ENCODE measurements around the gene HDAC4. TPM values are rescaled to one million over a fixed set of nuclear protein-coding genes. Genes with fewer than 3 reads are reported as not detected.

HDAC4 gene
- polyA plus RNA-seq, 2 of the 4 experiments (the other 2 are of a cell fraction): 8.6 to 10.4 TPM

GRCh38 chr2:239047420-239047819 is 353.4 kb downstream of the HDAC4 start:
- no peak for DNase-seq (ENCODE audit: low read depth in 1 of 2, low spot score in 1 of 2)
- H3K4me3 ChIP-seq: no peak overlapping the region
- no peak overlapping the region for H3K27ac ChIP-seq
- ATAC-seq: no peak
- ChIA-PET CTCF (no interaction called here), POLR2A (no interaction called here)
- no peak overlapping the region for H3K4me2 ChIP-seq
- H3K4me1 ChIP-seq: no peaks in the 10 kb centered on the region
- H3K9me3 ChIP-seq: no peaks in the 10 kb centered on the region
- WGBS (ENCODE audit: missing lambda C conversion rate): 93% methylated on average over 7 of the region's 8 CpGs
- no peak for TF ChIP-seq BHLHE40 (IDR thresholded peaks at IDR 0.05; ENCODE audit: low read depth, low read length)
- no peak for TF ChIP-seq ZFP36 (IDR thresholded peaks at IDR 0.05; ENCODE audit: borderline replicate concordance, partially characterized antibody)
- TF ChIP-seq, protein P1, sequence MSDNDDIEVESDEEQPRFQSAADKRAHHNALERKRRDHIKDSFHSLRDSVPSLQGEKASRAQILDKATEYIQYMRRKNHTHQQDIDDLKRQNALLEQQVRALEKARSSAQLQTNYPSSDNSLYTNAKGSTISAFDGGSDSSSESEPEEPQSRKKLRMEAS (IDR thresholded peaks at IDR 0.05): no peak
- no peak for TF ChIP-seq FOXS1 (CRISPR knock-in tag; IDR thresholded peaks at IDR 0.05)
- FAIRE-seq: no peak

GRCh38 chr2:239046822-239047221 is 354.0 kb downstream of the HDAC4 start:
- FAIRE-seq (no peak), DNase-seq (ENCODE audit: low read depth in 1 of 2, low spot score in 1 of 2) (no peak), ATAC-seq (no peak)
- POLR2A ChIA-PET: no interaction called here
- CTCF ChIA-PET: interaction anchor here (1.0 kb wide), 1 partner anchor 29 kb away, joined by 3 read pairs; no protein-coding TSS in a partner anchor
- no peak overlapping the region for H3K4me2 ChIP-seq
- no peaks in the 10 kb centered on the region for H3K4me1 ChIP-seq
- no peak overlapping the region for H3K4me3 ChIP-seq
- H3K27ac ChIP-seq: no peak overlapping the region
- H3K9me3 ChIP-seq: no peaks in the 10 kb centered on the region
- TF ChIP-seq EHMT2 (IDR thresholded peaks at IDR 0.05; ENCODE audit: low read depth): no peak
- TF ChIP-seq NFE2L2 (conservative IDR thresholded peaks at IDR 0.05; ENCODE audit: low read length): no peak
- no peak for TF ChIP-seq HOXB13 (CRISPR knock-in tag; IDR thresholded peaks at IDR 0.05; ENCODE audit: low read depth)
- TF ChIP-seq BHLHE40 (IDR thresholded peaks at IDR 0.05; ENCODE audit: low read depth, low read length): no peak
- no peak for TF ChIP-seq NPAS2 (CRISPR knock-in tag; IDR thresholded peaks at IDR 0.05; ENCODE audit: borderline replicate concordance)
- TF ChIP-seq TFCP2L1 (CRISPR knock-in tag; IDR thresholded peaks at IDR 0.05): no peak
- no peak for TF ChIP-seq CTCF (IDR thresholded peaks at IDR 0.05)
- no peak for TF ChIP-seq HMGXB4 (CRISPR knock-in tag; IDR thresholded peaks at IDR 0.05; ENCODE audit: borderline replicate concordance)
- no peak for TF ChIP-seq EHF (CRISPR knock-in tag; IDR thresholded peaks at IDR 0.05)
- no peak for TF ChIP-seq CEBPB (IDR thresholded peaks at IDR 0.05)
- WGBS (ENCODE audit: missing lambda C conversion rate): 84% methylated on average over 9 of the region's 9 CpGs

- FAIRE-seq (no peak), ATAC-seq (no peak), DNase-seq (ENCODE audit: low read depth in 1 of 2, low spot score in 1 of 2) (no peak)
- ChIA-PET CTCF (interaction anchor here (0.6 to 2.1 kb wide), 3 partner anchors 8 to 1099 kb away, joined by 3 to 6 read pairs (median 5); no protein-coding TSS in a partner anchor), POLR2A (no interaction called here)
- Histone ChIP-seq H3K4me2 (no peak overlapping the region), H3K9me3 (no peaks in the 10 kb centered on the region), H3K4me3 (no peak overlapping the region), H3K27ac (no peak overlapping the region), H3K4me1 (no peaks in the 10 kb centered on the region)
- no peak for TF ChIP-seq ELK1 (IDR thresholded peaks at IDR 0.05; ENCODE audit: low read depth, low read length)
- no peak for TF ChIP-seq HMGXB4 (CRISPR knock-in tag; IDR thresholded peaks at IDR 0.05; ENCODE audit: borderline replicate concordance)
- WGBS (ENCODE audit: missing lambda C conversion rate): 77% methylated on average over 9 of the region's 9 CpGs
Measured at GRCh38 chr2:239044336-239044735, 356.5 kb downstream of the HDAC4 start.

Data from A549 (cell line).